Liver (tissue), 9 donors: Measurements from ENCODE around the gene COPS2. TPM values are rescaled to one million over a fixed set of nuclear protein-coding genes. Genes with fewer than 3 reads are reported as not detected.

ENCODE experiments used
- DNase-seq: peaks from one replicate; pipeline ENCODE4 v3.0.0-alpha.2; 2017; ENCODE audit warnings: low spot score
- H3K27ac ChIP-seq, 2 donors: one replicate each; pipeline ENCODE4 v1.7.0; 2013; ENCODE audit warnings: inconsistent platforms in 2 of 2, low read length in 2 of 2, control low read depth in 1 of 2, low read depth in 1 of 2, mild to moderate bottlenecking in 1 of 2
- H3K27me3 ChIP-seq, 4 donors: one replicate each; pipeline versions ENCODE4 v1.6.1 to v1.7.0; 2013; ENCODE audit warnings: low read length in 3 of 4, inconsistent platforms in 1 of 4, mild to moderate bottlenecking in 1 of 4, moderate library complexity in 1 of 4; ENCODE audit not compliant: control insufficient read depth in 4 of 4, insufficient read depth in 4 of 4
- H3K36me3 ChIP-seq, 4 donors: one replicate each; pipeline versions ENCODE4 v1.6.1 to v1.7.0; 2013; ENCODE audit warnings: low read length in 3 of 4, mild to moderate bottlenecking in 3 of 4, low read depth in 1 of 4, moderate library complexity in 1 of 4; ENCODE audit not compliant: control insufficient read depth in 4 of 4, insufficient read depth in 3 of 4
- H3K4me1 ChIP-seq, 4 donors: one replicate each; pipeline versions ENCODE4 v1.6.1 to v1.7.0; 2013; ENCODE audit warnings: low read length in 3 of 4, mild to moderate bottlenecking in 3 of 4, moderate library complexity in 1 of 4; ENCODE audit not compliant: control insufficient read depth in 4 of 4, insufficient read depth in 4 of 4
- H3K4me3 ChIP-seq, 3 donors: one replicate each; pipeline versions ENCODE4 v1.6.1 to v1.7.0; 2013; ENCODE audit warnings: low read length in 3 of 3, control low read depth in 1 of 3, low read depth in 1 of 3, mild to moderate bottlenecking in 1 of 3
- H3K9ac ChIP-seq, 2 donors: one replicate each; pipeline ENCODE4 v1.7.0; 2013; ENCODE audit warnings: low read length in 2 of 2, mild to moderate bottlenecking in 2 of 2, moderate library complexity in 2 of 2, control low read depth in 1 of 2, low read depth in 1 of 2
- H3K9me3 ChIP-seq, 4 donors: one replicate each; pipeline versions ENCODE4 v1.6.1 to v1.7.0; 2013; ENCODE audit warnings: low read length in 3 of 4; ENCODE audit not compliant: control insufficient read depth in 4 of 4
- ATF3 ChIP-seq: IDR thresholded peaks from 2 replicates; pipeline ENCODE4 v1.6.1; 2016; ENCODE audit warnings: antibody characterized with exemption
- EGR1 ChIP-seq, 2 donors: IDR thresholded peaks; 2 replicates each; pipeline ENCODE4 v1.6.1; 2016 to 2018; ENCODE audit warnings: antibody characterized with exemption in 2 of 2, low read depth in 2 of 2
- FOXA2 ChIP-seq: IDR thresholded peaks from 2 replicates; pipeline ENCODE4 v1.6.1; 2016; ENCODE audit warnings: antibody characterized with exemption
- GABPA ChIP-seq, 2 donors: IDR thresholded peaks in 1 of 2; conservative IDR thresholded peaks in 1 of 2; 2 replicates each; pipeline ENCODE4 v1.6.1; 2016; ENCODE audit warnings: antibody characterized with exemption in 2 of 2, mild to moderate bottlenecking in 1 of 2, moderate library complexity in 1 of 2
- HNF4A ChIP-seq, 2 donors: conservative IDR thresholded peaks; 2 replicates each; pipeline ENCODE4 v1.6.1; 2016; ENCODE audit warnings: antibody characterized with exemption in 2 of 2, mild to moderate bottlenecking in 2 of 2
- HNF4G ChIP-seq: IDR thresholded peaks from 2 replicates; pipeline ENCODE4 v1.6.1; 2016; ENCODE audit warnings: antibody characterized with exemption
- JUND ChIP-seq, 2 donors: IDR thresholded peaks; 2 replicates each; pipeline ENCODE4 v1.6.1; 2016; ENCODE audit warnings: antibody characterized with exemption in 2 of 2
- NR2F2 ChIP-seq: IDR thresholded peaks from 2 replicates; pipeline ENCODE4 v1.6.1; 2016; ENCODE audit warnings: antibody characterized with exemption
- RAD21 ChIP-seq, 2 donors: IDR thresholded peaks; 2 replicates each; pipeline ENCODE4 v1.6.1; 2016; ENCODE audit warnings: antibody characterized with exemption in 2 of 2, mild to moderate bottlenecking in 2 of 2
- RXRA ChIP-seq, 2 donors: IDR thresholded peaks; 2 replicates each; pipeline ENCODE4 v1.6.1; 2017 to 2018; ENCODE audit warnings: antibody characterized with exemption in 2 of 2, mild to moderate bottlenecking in 1 of 2
- SP1 ChIP-seq: IDR thresholded peaks from 2 replicates; pipeline ENCODE4 v1.6.1; 2018; ENCODE audit warnings: antibody characterized with exemption, mild to moderate bottlenecking
- TAF1 ChIP-seq: conservative IDR thresholded peaks from 2 replicates; pipeline ENCODE4 v1.6.1; 2016; ENCODE audit warnings: antibody characterized with exemption, mild to moderate bottlenecking
- YY1 ChIP-seq: IDR thresholded peaks from 2 replicates; pipeline ENCODE4 v1.6.1; 2016; ENCODE audit warnings: antibody characterized with exemption, mild to moderate bottlenecking
- WGBS: extraction: QIAGEN DNeasy Blood & Tissue Kit; methylation state at CpG from one replicate; pipeline ENCODE4 v1.1.7; 2013; 5-methylcytosine and 5-hydroxymethylcytosine counted together
- polyA plus RNA-seq, 2 donors: library from polyadenylated mRNA; stranded (reverse) in 1 of 2; unstranded in 1 of 2; fragments of 200-250 nt in 1 of 2; fragments of >200 nt in 1 of 2; fragmentation: Nextera tagmentation in 1 of 2; extraction: Ambion mirVana in 1 of 2; gene quantifications; one replicate each; pipeline versions ENCODE4 v1.2.1 to v1.2.3, GENCODE V29; 2013 to 2015
- total RNA-seq, 2 donors: library from RNA; depleted of rRNA; stranded (reverse); fragments of >200 nt; gene quantifications; one replicate each; pipeline ENCODE4 v1.2.3, GENCODE V29; 2014
- TF ChIP-seq, protein P1 (sequence below): IDR thresholded peaks from 2 replicates; pipeline ENCODE4 v1.6.1; 2016; ENCODE audit warnings: antibody characterized with exemption
- TF ChIP-seq, protein P2 (sequence below): IDR thresholded peaks from 2 replicates; pipeline ENCODE4 v1.6.1; 2016; ENCODE audit warnings: antibody characterized with exemption
- TF ChIP-seq, protein P3 (sequence below): IDR thresholded peaks from 2 replicates; pipeline ENCODE4 v1.6.1; 2016; ENCODE audit warnings: antibody characterized with exemption, mild to moderate bottlenecking
- donor health status: healthy.
- donor health status: healthy.
- donor health status: healthy.
- donor health status: healthy.
- donor health status: healthy.

Gene COPS2
- total and polyA plus RNA-seq, 4 donors, result 14.0 to 36.0 (median 25.5) TPM

- Histone ChIP-seq H3K9me3 (peaks cover 0 to 6% (median under 1%) of the 10 kb centered on the region in 4 donors), H3K27ac (no peak overlapping the region), H3K4me3 (no peak overlapping the region), H3K27me3 (no peaks in the 10 kb centered on the region), H3K4me1 (no peaks in the 10 kb centered on the region), H3K36me3 (peaks cover 0 to 11% (median 4%) of the 10 kb centered on the region in 4 donors), H3K9ac (no peak overlapping the region)
- 98% methylated on average over 4 of the region's 4 CpGs for WGBS
- no peak for TF ChIP-seq TAF1
- no peak for TF ChIP-seq JUND (IDR thresholded peaks at IDR 0.05)
- no peak for TF ChIP-seq EGR1 (IDR thresholded peaks at IDR 0.05; ENCODE audit: low read depth in 2 of 2)
- TF ChIP-seq, protein P1, sequence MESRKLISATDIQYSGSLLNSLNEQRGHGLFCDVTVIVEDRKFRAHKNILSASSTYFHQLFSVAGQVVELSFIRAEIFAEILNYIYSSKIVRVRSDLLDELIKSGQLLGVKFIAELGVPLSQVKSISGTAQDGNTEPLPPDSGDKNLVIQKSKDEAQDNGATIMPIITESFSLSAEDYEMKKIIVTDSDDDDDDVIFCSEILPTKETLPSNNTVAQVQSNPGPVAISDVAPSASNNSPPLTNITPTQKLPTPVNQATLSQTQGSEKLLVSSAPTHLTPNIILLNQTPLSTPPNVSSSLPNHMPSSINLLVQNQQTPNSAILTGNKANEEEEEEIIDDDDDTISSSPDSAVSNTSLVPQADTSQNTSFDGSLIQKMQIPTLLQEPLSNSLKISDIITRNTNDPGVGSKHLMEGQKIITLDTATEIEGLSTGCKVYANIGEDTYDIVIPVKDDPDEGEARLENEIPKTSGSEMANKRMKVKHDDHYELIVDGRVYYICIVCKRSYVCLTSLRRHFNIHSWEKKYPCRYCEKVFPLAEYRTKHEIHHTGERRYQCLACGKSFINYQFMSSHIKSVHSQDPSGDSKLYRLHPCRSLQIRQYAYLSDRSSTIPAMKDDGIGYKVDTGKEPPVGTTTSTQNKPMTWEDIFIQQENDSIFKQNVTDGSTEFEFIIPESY, result no peak
- no peak for TF ChIP-seq GABPA (IDR thresholded peaks at IDR 0.05 in 1 of 2, conservative IDR thresholded peaks at IDR 0.05 in 1 of 2)
- TF ChIP-seq, protein P2, sequence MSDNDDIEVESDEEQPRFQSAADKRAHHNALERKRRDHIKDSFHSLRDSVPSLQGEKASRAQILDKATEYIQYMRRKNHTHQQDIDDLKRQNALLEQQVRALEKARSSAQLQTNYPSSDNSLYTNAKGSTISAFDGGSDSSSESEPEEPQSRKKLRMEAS, result no peak
- no peak for TF ChIP-seq FOXA2
- TF ChIP-seq HNF4G, result no peak
- TF ChIP-seq YY1, result no peak
- no peak for TF ChIP-seq RAD21 (IDR thresholded peaks at IDR 0.05)
- TF ChIP-seq HNF4A (conservative IDR thresholded peaks at IDR 0.05), result no peak
- no peak for TF ChIP-seq SP1
- DNase-seq, result no peak
These were observed 39.1 kb downstream of the COPS2 start for GRCh38 chr15:49116108-49116857.

- H3K9ac ChIP-seq, result no peak overlapping the region
- 90% methylated on average over 2 of the region's 2 CpGs for WGBS
- peaks cover 0 to 11% (median 4%) of the 10 kb centered on the region in 4 donors for H3K36me3 ChIP-seq
- H3K9me3 ChIP-seq, result peaks cover 0 to 6% (median under 1%) of the 10 kb centered on the region in 4 donors
- no peak overlapping the region for H3K27ac ChIP-seq
- no peak overlapping the region for H3K4me3 ChIP-seq
- H3K4me1 ChIP-seq, result no peaks in the 10 kb centered on the region
- no peaks in the 10 kb centered on the region for H3K27me3 ChIP-seq
- TF ChIP-seq NR2F2 (no peak), RXRA (IDR thresholded peaks at IDR 0.05) (no peak), GABPA (IDR thresholded peaks at IDR 0.05 in 1 of 2, conservative IDR thresholded peaks at IDR 0.05 in 1 of 2) (no peak), SP1 (no peak), HNF4A (conservative IDR thresholded peaks at IDR 0.05) (no peak), ATF3 (no peak), FOXA2 (no peak)
- TF ChIP-seq, protein P2, result no peak
- TF ChIP-seq, protein P3, sequence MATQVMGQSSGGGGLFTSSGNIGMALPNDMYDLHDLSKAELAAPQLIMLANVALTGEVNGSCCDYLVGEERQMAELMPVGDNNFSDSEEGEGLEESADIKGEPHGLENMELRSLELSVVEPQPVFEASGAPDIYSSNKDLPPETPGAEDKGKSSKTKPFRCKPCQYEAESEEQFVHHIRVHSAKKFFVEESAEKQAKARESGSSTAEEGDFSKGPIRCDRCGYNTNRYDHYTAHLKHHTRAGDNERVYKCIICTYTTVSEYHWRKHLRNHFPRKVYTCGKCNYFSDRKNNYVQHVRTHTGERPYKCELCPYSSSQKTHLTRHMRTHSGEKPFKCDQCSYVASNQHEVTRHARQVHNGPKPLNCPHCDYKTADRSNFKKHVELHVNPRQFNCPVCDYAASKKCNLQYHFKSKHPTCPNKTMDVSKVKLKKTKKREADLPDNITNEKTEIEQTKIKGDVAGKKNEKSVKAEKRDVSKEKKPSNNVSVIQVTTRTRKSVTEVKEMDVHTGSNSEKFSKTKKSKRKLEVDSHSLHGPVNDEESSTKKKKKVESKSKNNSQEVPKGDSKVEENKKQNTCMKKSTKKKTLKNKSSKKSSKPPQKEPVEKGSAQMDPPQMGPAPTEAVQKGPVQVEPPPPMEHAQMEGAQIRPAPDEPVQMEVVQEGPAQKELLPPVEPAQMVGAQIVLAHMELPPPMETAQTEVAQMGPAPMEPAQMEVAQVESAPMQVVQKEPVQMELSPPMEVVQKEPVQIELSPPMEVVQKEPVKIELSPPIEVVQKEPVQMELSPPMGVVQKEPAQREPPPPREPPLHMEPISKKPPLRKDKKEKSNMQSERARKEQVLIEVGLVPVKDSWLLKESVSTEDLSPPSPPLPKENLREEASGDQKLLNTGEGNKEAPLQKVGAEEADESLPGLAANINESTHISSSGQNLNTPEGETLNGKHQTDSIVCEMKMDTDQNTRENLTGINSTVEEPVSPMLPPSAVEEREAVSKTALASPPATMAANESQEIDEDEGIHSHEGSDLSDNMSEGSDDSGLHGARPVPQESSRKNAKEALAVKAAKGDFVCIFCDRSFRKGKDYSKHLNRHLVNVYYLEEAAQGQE, result no peak
- no peak for DNase-seq
These were observed 40.3 kb downstream of the COPS2 start for GRCh38 chr15:49115062-49115461.
